Panc1 (cell line): ENCODE data around the gene PTPN22. TPM values are rescaled to one million over a fixed set of nuclear protein-coding genes. Genes with fewer than 3 reads are reported as not detected.

Experiments
- ATAC-seq: fragments of 200-7000 bp; cut with Tn5 transposase; 2 replicates; pipeline ENCODE4 v1.9.1; 2020; ENCODE audit warnings: mild to moderate bottlenecking, moderate library complexity
- BruUV-seq: library from RNA; stranded (reverse); fragments of 400-500 nt; replicated peaks from 2 replicates; lab custom pipeline; 2021; lab: Mats Ljungman, UMichigan
- CTCF ChIA-PET: fragments of 300-600 bp; sonication (Branson Sonifier 250); formaldehyde crosslinking; loops from one replicate; lab custom pipeline; 2022; ENCODE audit warnings: antibody characterized with exemption; lab: Charles Lee
- POLR2A ChIA-PET: fragments of 300-600 bp; sonication (Branson Sonifier 250); formaldehyde crosslinking; loops from one replicate; lab custom pipeline; 2022; ENCODE audit warnings: antibody characterized with exemption; lab: Charles Lee
- DNase-seq: peaks from one replicate; pipeline ENCODE4 v3.0.0-alpha.2; 2010; ENCODE audit warnings: low read depth, low spot score
- H3K27ac ChIP-seq: 2 replicates; pipeline ENCODE4 v1.5.1; 2011; ENCODE audit warnings: mild to moderate bottlenecking, low read length, inconsistent platforms
- H3K27me3 ChIP-seq: fragments of 200-500 bp; sonication (Bioruptor generic); 2 replicates; pipeline ENCODE4 v1.6.0; 2014; ENCODE audit warnings: low read length, inconsistent platforms; ENCODE audit not compliant: control insufficient read depth, insufficient read depth
- H3K36me3 ChIP-seq: fragments of 200-500 bp; sonication (Bioruptor generic); 2 replicates; pipeline ENCODE4 v1.5.1; 2014; ENCODE audit warnings: inconsistent platforms, mild to moderate bottlenecking, low read length, moderate library complexity; ENCODE audit not compliant: control insufficient read depth, insufficient read depth
- H3K4me1 ChIP-seq: 2 replicates; pipeline ENCODE4 v1.5.1; 2011; ENCODE audit warnings: inconsistent platforms, mild to moderate bottlenecking, low read length, moderate library complexity; ENCODE audit not compliant: control insufficient read depth, insufficient read depth
- H3K4me3 ChIP-seq, 2 experiments: 2 replicates each; pipeline ENCODE4 v1.5.1; 2011 to 2012; ENCODE audit warnings: low read depth in 2 of 2, low read length in 2 of 2, mild to moderate bottlenecking in 2 of 2, inconsistent platforms in 1 of 2, moderate library complexity in 1 of 2
- H3K9me3 ChIP-seq: fragments of 200-500 bp; sonication (Bioruptor generic); 2 replicates; pipeline ENCODE4 v1.5.1; 2014; ENCODE audit warnings: low read depth, mild to moderate bottlenecking, inconsistent platforms, low read length, moderate library complexity; ENCODE audit not compliant: control insufficient read depth, insufficient read depth
- CTCF ChIP-seq: fragments of 450-650 bp; IDR thresholded peaks from 2 replicates; pipeline ENCODE4 v1.5.1; 2017; ENCODE audit warnings: mild to moderate bottlenecking
- POLR2AphosphoS5 ChIP-seq: IDR thresholded peaks from 2 replicates; pipeline ENCODE4 v1.6.1; 2012; ENCODE audit warnings: mild to moderate bottlenecking, low read depth, low read length, moderate library complexity
- REST ChIP-seq, 2 experiments: IDR thresholded peaks; 2 replicates each; pipeline ENCODE4 v1.6.1; 2011 to 2012; ENCODE audit warnings: low read depth in 2 of 2, control low read depth in 1 of 2, low read length in 1 of 2, mild to moderate bottlenecking in 1 of 2, moderate library complexity in 1 of 2; ENCODE audit not compliant: insufficient read depth in 1 of 2
- SIN3A ChIP-seq: IDR thresholded peaks from 2 replicates; pipeline ENCODE4 v1.6.1; 2012; ENCODE audit warnings: low read depth, mild to moderate bottlenecking, low read length, moderate library complexity, borderline replicate concordance; ENCODE audit not compliant: insufficient read depth
- TCF7L2 ChIP-seq: IDR thresholded peaks from 2 replicates; pipeline ENCODE4 v1.6.1; 2011; ENCODE audit warnings: mild to moderate bottlenecking, low read depth, low read length, inconsistent platforms
- in situ Hi-C: cut with HindIII; loops from 2 replicates; pipeline ENCODE4 v1.10.0; 2016; ENCODE audit warnings: low sequenced_read_pairs, low pct_unique_long_range_greater_than_20kb
- intact Hi-C: fragments of 100-400 bp; cut with micrococcal nuclease; formaldehyde crosslinking; loops from one replicate; pipeline ENCODE4 v1.10.0; 2022; ENCODE audit not compliant: unreplicated experiment
- total RNA-seq: library from RNA; stranded (reverse); gene quantifications from one replicate; pipeline ENCODE4 v1.2.1, GENCODE V29; 2021; ENCODE audit not compliant: unreplicated experiment

Gene PTPN22
- total RNA-seq, 1 experiment from 2014 or later: not detected

- Histone ChIP-seq H3K36me3 (peaks cover 5% of the 10 kb centered on the region), H3K27ac (no peak overlapping the region), H3K4me1 (no peaks in the 10 kb centered on the region), H3K9me3 (no peaks in the 10 kb centered on the region), H3K27me3 (no peaks in the 10 kb centered on the region), H3K4me3 (no peak overlapping the region)
- in situ Hi-C loops: no loop called here
- intact Hi-C loops: no loop called here
- POLR2A ChIA-PET: no interaction called here
- TF ChIP-seq REST (IDR thresholded peaks at IDR 0.05; ENCODE audit: insufficient read depth in 1 of 2, low read depth in 2 of 2, low read length in 1 of 2): no peak
- no peak for TF ChIP-seq POLR2AphosphoS5
- TF ChIP-seq SIN3A: no peak
- no peak for TF ChIP-seq CTCF
- TF ChIP-seq TCF7L2: no peak
- CTCF ChIA-PET: no interaction called here
- ATAC-seq (no peak), DNase-seq (no peak)
- BruUV-seq: no TSS peak
These were observed 77.4 kb downstream of the PTPN22 start for GRCh38 chr1:113793878-113794834.

- TF ChIP-seq POLR2AphosphoS5 (no peak), SIN3A (no peak), REST (IDR thresholded peaks at IDR 0.05; ENCODE audit: insufficient read depth in 1 of 2, low read depth in 2 of 2, low read length in 1 of 2) (no peak), CTCF (no peak), TCF7L2 (no peak)
- BruUV-seq: no TSS peak
- intact Hi-C loops: no loop called here
These were observed 78.5 kb downstream of the PTPN22 start for GRCh38 chr1:113792986-113793385.

More at GRCh38 chr1:113792986-113793385, 78.5 kb downstream of the PTPN22 start:
- in situ Hi-C loops: no loop called here
- Histone ChIP-seq H3K36me3 (peaks cover 5% of the 10 kb centered on the region), H3K27me3 (no peaks in the 10 kb centered on the region), H3K4me3 (no peak overlapping the region), H3K4me1 (no peaks in the 10 kb centered on the region), H3K27ac (no peak overlapping the region), H3K9me3 (no peaks in the 10 kb centered on the region)
- ChIA-PET CTCF (no interaction called here), POLR2A (no interaction called here)
- ATAC-seq (no peak), DNase-seq (no peak)
